Suprapubic skin (tissue), 4 donors: ENCODE results near the gene HPCAL1. TPM values are rescaled to one million over a fixed set of nuclear protein-coding genes. Genes with fewer than 3 reads are reported as not detected.

ENCODE experiments used
- DNase-seq, 2 donors: peaks; one replicate each; pipeline ENCODE4 v3.0.0-alpha.2; 2019; ENCODE audit warnings: low spot score in 2 of 2
- H3K27ac ChIP-seq: fragments of 200-600 bp; sonication (generic); one replicate; pipeline ENCODE4 v1.5.1; 2019
- H3K27me3 ChIP-seq: fragments of 200-600 bp; sonication (generic); one replicate; pipeline ENCODE4 v1.5.1; 2019
- H3K36me3 ChIP-seq: fragments of 200-600 bp; sonication (generic); one replicate; pipeline ENCODE4 v1.5.1; 2019
- H3K4me1 ChIP-seq: fragments of 200-600 bp; sonication (generic); one replicate; pipeline ENCODE4 v1.5.1; 2019
- H3K4me3 ChIP-seq: fragments of 200-600 bp; sonication (generic); one replicate; pipeline ENCODE4 v1.5.1; 2019; ENCODE audit warnings: mild to moderate bottlenecking
- H3K9me3 ChIP-seq: fragments of 200-600 bp; sonication (generic); one replicate; pipeline ENCODE4 v1.5.1; 2019
- CTCF ChIP-seq, 2 donors: fragments of 200-600 bp in 1 of 2; fragments of 450-650 bp in 1 of 2; sonication (generic) in 1 of 2; IDR thresholded peaks; one replicate each; pipeline ENCODE4 v1.5.1; 2016 to 2019; ENCODE audit warnings: antibody characterized with exemption in 2 of 2, mild to moderate bottlenecking in 1 of 2, moderate library complexity in 1 of 2
- EP300 ChIP-seq: sonication (generic); formaldehyde crosslinking; IDR thresholded peaks from one replicate; pipeline ENCODE4 v1.6.1; 2017; ENCODE audit warnings: antibody characterized with exemption
- POLR2A ChIP-seq, 2 donors: fragments of 450-650 bp; IDR thresholded peaks; one replicate each; pipeline ENCODE4 v1.6.1; 2017; ENCODE audit warnings: antibody characterized with exemption in 2 of 2, mild to moderate bottlenecking in 2 of 2, moderate library complexity in 2 of 2
- POLR2AphosphoS5 ChIP-seq, 3 donors: sonication (generic); formaldehyde crosslinking; IDR thresholded peaks; one replicate each; pipeline ENCODE4 v1.6.1; 2017; ENCODE audit warnings: antibody characterized with exemption in 3 of 3
- WGBS: methylation state at CpG from one replicate; pipeline ENCODE4 v1.1.5; 2018; 5-methylcytosine and 5-hydroxymethylcytosine counted together
- total RNA-seq, 4 donors: library from RNA; depleted of rRNA; stranded (reverse); fragments of >200 nt; gene quantifications; one replicate each; pipeline ENCODE4 v1.1.0, GENCODE V29; 2016

Gene HPCAL1
- total RNA-seq, 4 donors from 2014 or later, result 27.7 to 40.7 (median 35.3) TPM

DNA sequence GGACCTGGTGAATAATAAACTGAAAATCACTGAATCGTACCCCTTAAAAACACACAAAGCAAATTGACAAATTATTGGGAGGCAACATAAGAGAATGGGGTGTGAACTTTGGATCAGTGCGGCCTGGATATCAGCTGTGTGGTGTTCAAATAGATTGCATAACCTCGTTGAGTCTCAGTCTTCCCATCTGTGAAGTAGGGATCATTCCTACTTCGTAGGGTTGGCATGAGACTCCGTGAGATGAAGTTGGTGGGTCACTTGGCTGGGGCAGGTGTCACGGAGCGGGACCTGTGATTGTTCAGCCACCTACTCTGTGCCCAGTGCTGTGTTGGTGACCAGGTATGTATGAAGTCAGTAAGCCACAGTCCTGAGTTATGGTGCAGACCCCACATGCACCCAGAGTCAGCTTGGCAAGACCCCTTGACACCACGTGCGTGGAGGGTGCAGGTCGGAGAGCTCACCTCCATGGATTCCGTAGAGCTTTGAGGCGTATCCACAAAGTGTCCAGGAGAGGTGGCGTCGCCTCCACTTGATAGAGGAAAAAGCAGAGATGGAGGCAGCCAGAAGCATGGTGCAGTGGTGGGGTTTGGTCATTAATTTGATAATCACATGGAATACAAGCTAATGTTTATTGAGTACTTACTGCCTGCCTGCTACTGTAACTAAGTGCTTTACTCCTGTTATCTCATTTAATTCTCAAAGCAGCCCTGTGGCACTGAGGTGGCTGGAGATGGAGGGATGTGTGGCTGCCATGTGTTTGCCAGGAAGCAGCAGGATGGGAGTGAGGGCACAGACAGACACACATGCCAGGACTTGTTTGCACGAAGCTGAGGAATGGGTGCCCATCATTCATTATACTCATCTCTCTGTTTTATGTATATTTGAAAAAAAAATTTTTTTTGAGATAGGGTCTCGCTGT, 35.8 kb downstream of the HPCAL1 start:
- DNase-seq, result no peak
- H3K4me3 ChIP-seq, result no peak overlapping the region
- peaks cover 2% of the 10 kb centered on the region for H3K4me1 ChIP-seq
- no peak for TF ChIP-seq POLR2A (IDR thresholded peaks at IDR 0.05)
- 93% methylated on average over 16 of the region's 16 CpGs for WGBS
- no peaks in the 10 kb centered on the region for H3K36me3 ChIP-seq
- H3K27me3 ChIP-seq, result no peaks in the 10 kb centered on the region
- no peak overlapping the region for H3K27ac ChIP-seq
- H3K9me3 ChIP-seq, result no peaks in the 10 kb centered on the region

- no peak for TF ChIP-seq CTCF (IDR thresholded peaks at IDR 0.05)
- TF ChIP-seq EP300, result no peak
- no peak for TF ChIP-seq POLR2A (IDR thresholded peaks at IDR 0.05)
- no peak for TF ChIP-seq POLR2AphosphoS5 (IDR thresholded peaks at IDR 0.05)
- no peaks in the 10 kb centered on the region for H3K9me3 ChIP-seq
- no peak overlapping the region for H3K27ac ChIP-seq
- WGBS, result 91% methylated on average over 17 of the region's 17 CpGs
- H3K27me3 ChIP-seq, result no peaks in the 10 kb centered on the region
- H3K4me3 ChIP-seq, result no peak overlapping the region
- no peak for DNase-seq
- H3K4me1 ChIP-seq, result peaks cover 9% of the 10 kb centered on the region
- H3K36me3 ChIP-seq, result no peaks in the 10 kb centered on the region
Observed at GRCh38 chr2:10339647-10340592, 37.2 kb downstream of the HPCAL1 start.

- Histone ChIP-seq H3K4me3 (no peak overlapping the region), H3K4me1 (peaks cover 9% of the 10 kb centered on the region), H3K9me3 (no peaks in the 10 kb centered on the region), H3K27me3 (no peaks in the 10 kb centered on the region), H3K36me3 (no peaks in the 10 kb centered on the region), H3K27ac (no peak overlapping the region)
- WGBS, result 91% methylated on average over 7 of the region's 7 CpGs
- DNase-seq, result no peak
- TF ChIP-seq POLR2AphosphoS5 (IDR thresholded peaks at IDR 0.05) (no peak), CTCF (IDR thresholded peaks at IDR 0.05) (no peak), EP300 (no peak), POLR2A (IDR thresholded peaks at IDR 0.05) (no peak)
Observed at GRCh38 chr2:10340593-10340975, 37.9 kb downstream of the HPCAL1 start.

GRCh38 chr2:10341193-10341592, 38.5 kb downstream of the HPCAL1 start:
- peaks cover 14% of the 10 kb centered on the region for H3K4me1 ChIP-seq
- no peaks in the 10 kb centered on the region for H3K36me3 ChIP-seq
- no peaks in the 10 kb centered on the region for H3K27me3 ChIP-seq
- no peak for DNase-seq
- no peak overlapping the region for H3K4me3 ChIP-seq
- H3K9me3 ChIP-seq, result no peaks in the 10 kb centered on the region
- H3K27ac ChIP-seq, result no peak overlapping the region
- WGBS, result 89% methylated on average over 8 of the region's 8 CpGs
- no peak for TF ChIP-seq POLR2AphosphoS5 (IDR thresholded peaks at IDR 0.05)
- no peak for TF ChIP-seq CTCF (IDR thresholded peaks at IDR 0.05)
- no peak for TF ChIP-seq POLR2A (IDR thresholded peaks at IDR 0.05)
- no peak for TF ChIP-seq EP300

DNA sequence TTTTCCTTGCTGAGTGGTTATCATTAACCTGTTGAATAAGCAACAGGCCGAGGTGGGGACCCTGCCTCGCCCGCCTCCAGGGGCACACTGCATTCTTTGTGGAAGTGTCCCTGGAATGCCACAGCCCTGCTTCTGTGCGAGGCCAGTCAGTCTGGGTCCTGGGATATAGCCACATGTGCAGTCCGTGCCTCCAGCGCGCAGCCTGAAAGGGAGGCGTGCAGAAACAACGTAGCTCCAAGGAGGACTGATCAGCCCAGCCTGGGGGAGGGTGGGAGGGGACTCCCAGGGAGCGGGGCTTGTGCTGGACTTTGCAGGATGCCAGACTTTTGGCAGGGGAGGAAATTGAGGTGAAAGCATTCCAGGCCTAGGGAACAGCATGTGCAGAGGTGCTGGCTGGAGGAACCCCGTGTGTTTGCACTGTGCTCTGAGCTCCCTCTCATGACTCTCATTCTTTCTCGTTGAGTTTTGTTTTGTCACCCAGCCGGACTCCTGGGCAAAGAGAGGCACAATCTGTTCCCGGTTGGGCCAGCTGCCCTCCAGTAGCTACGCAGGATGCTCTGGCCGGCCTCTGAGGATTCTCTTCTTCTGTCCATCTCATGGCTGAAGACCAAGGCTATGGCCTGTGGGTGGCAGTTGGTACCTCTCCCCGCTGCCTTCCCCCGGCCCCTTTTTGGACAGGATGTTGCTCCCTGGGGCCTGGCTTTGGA, 39.7 kb downstream of the HPCAL1 start:
- Histone ChIP-seq H3K4me3 (no peak overlapping the region), H3K36me3 (no peaks in the 10 kb centered on the region), H3K4me1 (peaks cover 18% of the 10 kb centered on the region), H3K27me3 (no peaks in the 10 kb centered on the region), H3K9me3 (no peaks in the 10 kb centered on the region), H3K27ac (no peak overlapping the region)
- TF ChIP-seq EP300, result no peak
- no peak for TF ChIP-seq POLR2A (IDR thresholded peaks at IDR 0.05)
- TF ChIP-seq POLR2AphosphoS5 (IDR thresholded peaks at IDR 0.05), result no peak
- no peak for TF ChIP-seq CTCF (IDR thresholded peaks at IDR 0.05)
- 85% methylated on average over 14 of the region's 18 CpGs for WGBS
- no peak for DNase-seq
